Endothelial cell of umbilical vein (primary cell): ENCODE data around the gene IRF2. TPM values are rescaled to one million over a fixed set of nuclear protein-coding genes. Genes with fewer than 3 reads are reported as not detected.

Experiments
- BruUV-seq: library from RNA; stranded (reverse); fragments of 400-500 nt; replicated peaks from 2 replicates; lab custom pipeline; 2021; lab: Mats Ljungman, UMichigan
- CTCF ChIA-PET: fragments of 300-600, 350-600 bp; sonication (Branson Sonifier 250); formaldehyde crosslinking; loops from one replicate; lab custom pipeline; 2021; ENCODE audit warnings: antibody characterized with exemption, inconsistent platforms; lab: Charles Lee
- POLR2A ChIA-PET: fragments of 300-600, 350-600 bp; sonication (Branson Sonifier 250); formaldehyde crosslinking; loops from one replicate; lab custom pipeline; 2021; ENCODE audit warnings: antibody characterized with exemption, inconsistent platforms; lab: Charles Lee
- DNase-seq: peaks from one replicate; pipeline ENCODE4 v3.0.0-alpha.2; 2011; ENCODE audit warnings: low read depth, low spot score
- FAIRE-seq: peaks from 2 replicates; lab custom pipeline; 2011; peaks lifted over from hg19 to GRCh38; lab: Jason Lieb, UNC
- H2AFZ ChIP-seq: 2 replicates; pipeline ENCODE4 v1.6.0; 2012; ENCODE audit warnings: low read depth, low read length, control low read depth, inconsistent platforms
- H3K27ac ChIP-seq: 2 replicates; pipeline ENCODE4 v1.5.1; 2011; ENCODE audit warnings: low read depth, mild to moderate bottlenecking, control low read depth, low read length, moderate library complexity; ENCODE audit not compliant: insufficient read depth
- H3K27me3 ChIP-seq, 2 experiments: 2 replicates each; pipeline versions ENCODE4 v1.6.0 to v1.6.1; 2011; ENCODE audit warnings: low read length in 2 of 2, mixed read lengths in 1 of 2; ENCODE audit not compliant: control insufficient read depth in 2 of 2, insufficient read depth in 2 of 2
- H3K36me3 ChIP-seq, 2 experiments: 2 replicates in 1 of 2; 3 replicates in 1 of 2; pipeline ENCODE4 v1.5.1; 2011; ENCODE audit warnings: low read length in 2 of 2, mild to moderate bottlenecking in 1 of 2, moderate library complexity in 1 of 2; ENCODE audit not compliant: control insufficient read depth in 2 of 2, insufficient read depth in 2 of 2; ENCODE audit errors: extremely low read depth in 1 of 2
- H3K4me1 ChIP-seq: 3 replicates; pipeline ENCODE4 v1.5.1; 2011; ENCODE audit warnings: mild to moderate bottlenecking, low read length; ENCODE audit not compliant: control insufficient read depth, insufficient read depth; ENCODE audit errors: extremely low read depth
- H3K4me2 ChIP-seq: 2 replicates; pipeline ENCODE4 v1.6.1; 2011; ENCODE audit warnings: low read length, control low read depth, mixed read lengths; ENCODE audit not compliant: insufficient read depth
- H3K4me3 ChIP-seq, 3 experiments: fragments of 200-600 bp in 1 of 3; sonication (generic), shearing (Covaris generic) in 1 of 3; replicated peaks in 1 of 3; 2 replicates each; pipeline ENCODE4 v1.5.1; 2011 to 2016; ENCODE audit warnings: control low read depth in 3 of 3, low read length in 3 of 3, mild to moderate bottlenecking in 2 of 3, inconsistent platforms in 1 of 3, low read depth in 1 of 3, moderate library complexity in 1 of 3; ENCODE audit not compliant: insufficient read depth in 1 of 3
- H3K79me2 ChIP-seq: 2 replicates; pipeline ENCODE4 v1.6.0; 2012; ENCODE audit warnings: low read length, inconsistent platforms; ENCODE audit not compliant: control insufficient read depth, insufficient read depth
- H3K9ac ChIP-seq: replicated peaks from 2 replicates; pipeline ENCODE3; 2011; ENCODE audit warnings: low read length, control low read depth; ENCODE audit not compliant: insufficient read depth; ENCODE audit errors: extremely low read depth
- H3K9me1 ChIP-seq: replicated peaks from 3 replicates; pipeline ENCODE4 v1.6.0; 2011; ENCODE audit warnings: mild to moderate bottlenecking, low read length; ENCODE audit not compliant: control insufficient read depth, insufficient read depth; ENCODE audit errors: extremely low read depth
- H3K9me3 ChIP-seq: replicated peaks from 2 replicates; pipeline ENCODE4 v1.5.1; 2012; ENCODE audit warnings: low read length, inconsistent platforms; ENCODE audit not compliant: control insufficient read depth, insufficient read depth
- H4K20me1 ChIP-seq: replicated peaks from 2 replicates; pipeline ENCODE3; 2011; ENCODE audit warnings: mild to moderate bottlenecking, low read length; ENCODE audit not compliant: control insufficient read depth, insufficient read depth; ENCODE audit errors: extremely low read depth
- EZH2 ChIP-seq: IDR thresholded peaks from 2 replicates; pipeline ENCODE4 v1.6.1; 2012; ENCODE audit warnings: borderline replicate concordance, low read depth, mild to moderate bottlenecking, moderate library complexity, low read length, inconsistent platforms; ENCODE audit not compliant: severe bottlenecking
- FOS ChIP-seq: IDR thresholded peaks from 2 replicates; pipeline ENCODE4 v1.6.1; 2011; ENCODE audit warnings: mild to moderate bottlenecking, low read length, moderate library complexity, borderline replicate concordance; ENCODE audit not compliant: insufficient read depth
- GATA2 ChIP-seq: IDR thresholded peaks from 2 replicates; pipeline ENCODE4 v1.7.0; 2011; ENCODE audit warnings: low read depth, mild to moderate bottlenecking, moderate library complexity, mixed read lengths, low read length; ENCODE audit not compliant: insufficient read length, insufficient read depth
- JUN ChIP-seq: IDR thresholded peaks from 2 replicates; pipeline ENCODE4 v1.6.1; 2011; ENCODE audit warnings: borderline replicate concordance, low read depth; ENCODE audit not compliant: insufficient read length, insufficient read depth
- MYC ChIP-seq: IDR thresholded peaks from one replicate; pipeline ENCODE4 v1.6.1; 2011; ENCODE audit warnings: mild to moderate bottlenecking, low read depth, low read length
- POLR2A ChIP-seq: IDR thresholded peaks from 2 replicates; pipeline ENCODE4 v1.6.1; 2012; ENCODE audit warnings: low read depth, mild to moderate bottlenecking, control low read depth, low read length
- POLR2AphosphoS5 ChIP-seq: IDR thresholded peaks from 2 replicates; pipeline ENCODE4 v1.6.1; 2012; ENCODE audit warnings: low read depth, mild to moderate bottlenecking, control low read depth, low read length, moderate library complexity; ENCODE audit not compliant: insufficient read depth
- dilution Hi-C: fragments of 300-500 bp; cut with MboI; formaldehyde crosslinking; loops from one replicate; pipeline ENCODE4 v1.15.0; 2019; ENCODE audit warnings: low sequenced_read_pairs; ENCODE audit not compliant: extremely low pct_ligation_motif_present
- intact Hi-C: fragments of 100-400 bp; cut with micrococcal nuclease; formaldehyde crosslinking; loops from one replicate; pipeline ENCODE4 v1.10.0; 2022
- polyA plus RNA-seq, 4 experiments: library from polyadenylated mRNA; depleted of rRNA in 3 of 4; stranded (reverse) in 3 of 4; unstranded in 1 of 4; fragments of >200 nt; gene quantifications; 2 replicates each; pipeline versions ENCODE4 v1.2.1 to v1.2.3, GENCODE V29; 2011 to 2012; ENCODE audit warnings: missing spikeins in 1 of 4
- total RNA-seq: library from RNA; stranded (reverse); gene quantifications from 2 replicates; pipeline ENCODE4 v1.2.3, GENCODE V29; 2021
- TF ChIP-seq, protein P1 (sequence below), 2 donors: IDR thresholded peaks; 1 replicate in 1 of 2; 2 replicates in 1 of 2; pipeline ENCODE4 v1.5.1; 2011; ENCODE audit warnings: low read length in 2 of 2, mild to moderate bottlenecking in 2 of 2, moderate library complexity in 2 of 2, control low read depth in 1 of 2, inconsistent platforms in 1 of 2, low read depth in 1 of 2; ENCODE audit not compliant: insufficient read depth in 1 of 2; ENCODE audit errors: extremely low read depth in 1 of 2
- TF ChIP-seq, protein P2 (sequence below): IDR thresholded peaks from 2 replicates; pipeline ENCODE4 v1.6.1; 2011; ENCODE audit not compliant: insufficient read depth, insufficient read length

The IRF2 gene
- total and polyA plus RNA-seq, 2 donors (not counting 3 experiments of a cell fraction or from before 2014, with no cell fraction given) = 26.9 to 27.6 TPM

DNA sequence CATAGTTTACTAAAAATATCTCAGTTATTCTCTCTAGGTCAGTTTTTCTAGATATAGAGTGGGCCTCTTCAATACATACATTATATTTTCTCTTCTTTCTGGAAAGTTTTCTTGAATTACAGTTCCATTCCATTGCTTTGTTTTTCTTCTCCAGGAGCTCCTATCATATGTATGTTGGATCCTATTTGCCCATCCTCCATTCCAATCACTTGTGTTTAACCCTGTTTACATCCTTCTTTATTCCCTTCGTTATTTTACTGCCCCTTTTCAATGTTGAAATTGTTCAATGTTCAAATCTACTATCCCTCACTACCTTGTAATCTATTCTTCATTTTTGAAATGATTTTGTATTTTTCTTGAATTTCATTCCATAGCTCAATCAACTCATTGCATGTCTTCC, 97.4 kb downstream of the IRF2 start:
- FAIRE-seq (no peak), DNase-seq (no peak)
- Histone ChIP-seq H3K36me3 (no peaks in the 10 kb centered on the region), H3K79me2 (no peaks in the 10 kb centered on the region), H2AFZ (no peak overlapping the region), H3K9ac (no peak overlapping the region), H3K4me1 (no peaks in the 10 kb centered on the region), H4K20me1 (no peaks in the 10 kb centered on the region), H3K27ac (no peak overlapping the region), H3K4me3 (no peak overlapping the region), H3K27me3 (no peaks in the 10 kb centered on the region), H3K4me2 (no peak overlapping the region), H3K9me1 (no peaks in the 10 kb centered on the region), H3K9me3 (no peaks in the 10 kb centered on the region)
- TF ChIP-seq POLR2A (no peak), EZH2 (no peak), FOS (no peak), POLR2AphosphoS5 (no peak), GATA2 (no peak), JUN (no peak), MYC (no peak)
- TF ChIP-seq, protein P1, sequence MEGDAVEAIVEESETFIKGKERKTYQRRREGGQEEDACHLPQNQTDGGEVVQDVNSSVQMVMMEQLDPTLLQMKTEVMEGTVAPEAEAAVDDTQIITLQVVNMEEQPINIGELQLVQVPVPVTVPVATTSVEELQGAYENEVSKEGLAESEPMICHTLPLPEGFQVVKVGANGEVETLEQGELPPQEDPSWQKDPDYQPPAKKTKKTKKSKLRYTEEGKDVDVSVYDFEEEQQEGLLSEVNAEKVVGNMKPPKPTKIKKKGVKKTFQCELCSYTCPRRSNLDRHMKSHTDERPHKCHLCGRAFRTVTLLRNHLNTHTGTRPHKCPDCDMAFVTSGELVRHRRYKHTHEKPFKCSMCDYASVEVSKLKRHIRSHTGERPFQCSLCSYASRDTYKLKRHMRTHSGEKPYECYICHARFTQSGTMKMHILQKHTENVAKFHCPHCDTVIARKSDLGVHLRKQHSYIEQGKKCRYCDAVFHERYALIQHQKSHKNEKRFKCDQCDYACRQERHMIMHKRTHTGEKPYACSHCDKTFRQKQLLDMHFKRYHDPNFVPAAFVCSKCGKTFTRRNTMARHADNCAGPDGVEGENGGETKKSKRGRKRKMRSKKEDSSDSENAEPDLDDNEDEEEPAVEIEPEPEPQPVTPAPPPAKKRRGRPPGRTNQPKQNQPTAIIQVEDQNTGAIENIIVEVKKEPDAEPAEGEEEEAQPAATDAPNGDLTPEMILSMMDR (IDR thresholded peaks at IDR 0.05; ENCODE audit: extremely low read depth in 1 of 2, insufficient read depth in 1 of 2, low read depth in 1 of 2, low read length in 2 of 2) = no peak
- TF ChIP-seq, protein P2, sequence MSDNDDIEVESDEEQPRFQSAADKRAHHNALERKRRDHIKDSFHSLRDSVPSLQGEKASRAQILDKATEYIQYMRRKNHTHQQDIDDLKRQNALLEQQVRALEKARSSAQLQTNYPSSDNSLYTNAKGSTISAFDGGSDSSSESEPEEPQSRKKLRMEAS = no peak
- POLR2A ChIA-PET = no interaction called here
- CTCF ChIA-PET = interaction anchor here (1.7 kb wide), 1 partner anchor 113 kb away, joined by 5 read pairs; no protein-coding TSS in a partner anchor
- dilution Hi-C loops (no loop called here), intact Hi-C loops (no loop called here)
- no TSS peak for BruUV-seq
